Measurements from ENCODE around the gene VPS35L. TPM values are rescaled to one million over a fixed set of nuclear protein-coding genes. Genes with fewer than 3 reads are reported as not detected.

The VPS35L gene
- total and polyA plus RNA-seq, 4 donors, result 27.4 to 65.4 (median 47.1) TPM

- Histone ChIP-seq H3K4me1 (ENCODE audit: control insufficient read depth in 5 of 5, insufficient read depth in 5 of 5, low read length in 5 of 5) (peaks cover 0 to 9% (median 0%) of the 10 kb centered on the region in 5 donors), H3K36me3 (ENCODE audit: control insufficient read depth in 4 of 4, insufficient read depth in 4 of 4, low read length in 4 of 4) (peaks cover 5 to 21% (median 9%) of the 10 kb centered on the region in 4 donors), H3K27me3 (ENCODE audit: control insufficient read depth in 3 of 3, insufficient read depth in 3 of 3, low read length in 2 of 3) (no peaks in the 10 kb centered on the region), H3K9ac (ENCODE audit: insufficient read depth in 1 of 2, low read length in 2 of 2) (no peak overlapping the region), H3K27ac (ENCODE audit: low read depth in 1 of 2, low read length in 1 of 2) (no peak overlapping the region), H3K9me3 (ENCODE audit: control insufficient read depth in 4 of 4, insufficient read depth in 3 of 4, low read length in 3 of 4) (no peaks in the 10 kb centered on the region), H3K4me3 (no peak overlapping the region)
- no peak for ATAC-seq (ENCODE audit: insufficient read depth, low FRiP score)
- no peak for TF ChIP-seq CTCF (IDR thresholded peaks at IDR 0.05; ENCODE audit: control extremely low read depth, extremely low read depth)
- DNase-seq, result peak in 2 of 3 donors; percentile 17 to 18
- WGBS, 2 donors, result 67 to 70% methylated on average over 3 of the region's 3 CpGs
Observed at GRCh38 chr16:19666477-19666876, 111.0 kb downstream of the VPS35L start.

- Histone ChIP-seq H3K27me3 (ENCODE audit: control insufficient read depth in 3 of 3, insufficient read depth in 3 of 3, low read length in 2 of 3) (no peaks in the 10 kb centered on the region), H3K27ac (ENCODE audit: low read depth in 1 of 2, low read length in 1 of 2) (no peak overlapping the region), H3K36me3 (ENCODE audit: control insufficient read depth in 4 of 4, insufficient read depth in 4 of 4, low read length in 4 of 4) (peaks cover 0 to 22% (median 10%) of the 10 kb centered on the region in 4 donors), H3K9me3 (ENCODE audit: control insufficient read depth in 4 of 4, insufficient read depth in 3 of 4, low read length in 3 of 4) (no peaks in the 10 kb centered on the region), H3K9ac (ENCODE audit: insufficient read depth in 1 of 2, low read length in 2 of 2) (no peak overlapping the region), H3K4me1 (ENCODE audit: control insufficient read depth in 5 of 5, insufficient read depth in 5 of 5, low read length in 5 of 5) (peaks cover 0 to 5% (median 0%) of the 10 kb centered on the region in 5 donors), H3K4me3 (no peak overlapping the region)
- no peak for DNase-seq
- TF ChIP-seq CTCF (IDR thresholded peaks at IDR 0.05; ENCODE audit: control extremely low read depth, extremely low read depth), result no peak
- 96 to 98% methylated on average over 4 of the region's 4 CpGs for WGBS, 2 donors
- no peak for ATAC-seq (ENCODE audit: insufficient read depth, low FRiP score)
Observed at GRCh38 chr16:19672378-19672777, 116.9 kb downstream of the VPS35L start.

- TF ChIP-seq CTCF (IDR thresholded peaks at IDR 0.05; ENCODE audit: control extremely low read depth, extremely low read depth), result no peak
- peaks cover 0 to 24% (median 3%) of the 10 kb centered on the region in 4 donors for H3K36me3 ChIP-seq (ENCODE audit: control insufficient read depth in 4 of 4, insufficient read depth in 4 of 4, low read length in 4 of 4)
- no peaks in the 10 kb centered on the region for H3K9me3 ChIP-seq (ENCODE audit: control insufficient read depth in 4 of 4, insufficient read depth in 3 of 4, low read length in 3 of 4)
- H3K4me1 ChIP-seq (ENCODE audit: control insufficient read depth in 5 of 5, insufficient read depth in 5 of 5, low read length in 5 of 5), result no peaks in the 10 kb centered on the region
- 94 to 97% methylated on average over 5 of the region's 5 CpGs for WGBS, 2 donors
- H3K4me3 ChIP-seq, result no peak overlapping the region
- ATAC-seq (ENCODE audit: insufficient read depth, low FRiP score) (no peak), DNase-seq (no peak)
- H3K27me3 ChIP-seq (ENCODE audit: control insufficient read depth in 3 of 3, insufficient read depth in 3 of 3, low read length in 2 of 3), result no peaks in the 10 kb centered on the region
- no peak overlapping the region for H3K27ac ChIP-seq (ENCODE audit: low read depth in 1 of 2, low read length in 1 of 2)
- no peak overlapping the region for H3K9ac ChIP-seq (ENCODE audit: insufficient read depth in 1 of 2, low read length in 2 of 2)
Observed at GRCh38 chr16:19674485-19674884, 119.0 kb downstream of the VPS35L start.

- H3K27me3 ChIP-seq (ENCODE audit: control insufficient read depth in 3 of 3, insufficient read depth in 3 of 3, low read length in 2 of 3), result no peaks in the 10 kb centered on the region
- H3K27ac ChIP-seq (ENCODE audit: low read depth in 1 of 2, low read length in 1 of 2), result no peak overlapping the region
- H3K9me3 ChIP-seq (ENCODE audit: control insufficient read depth in 4 of 4, insufficient read depth in 3 of 4, low read length in 3 of 4), result no peaks in the 10 kb centered on the region
- DNase-seq, result no peak
- TF ChIP-seq CTCF (IDR thresholded peaks at IDR 0.05; ENCODE audit: control extremely low read depth, extremely low read depth), result no peak
- H3K4me1 ChIP-seq (ENCODE audit: control insufficient read depth in 5 of 5, insufficient read depth in 5 of 5, low read length in 5 of 5), result no peaks in the 10 kb centered on the region
- ATAC-seq (ENCODE audit: insufficient read depth, low FRiP score), result no peak
- H3K9ac ChIP-seq (ENCODE audit: insufficient read depth in 1 of 2, low read length in 2 of 2), result no peak overlapping the region
- H3K4me3 ChIP-seq, result no peak overlapping the region
- peaks cover 0 to 19% (median 3%) of the 10 kb centered on the region in 4 donors for H3K36me3 ChIP-seq (ENCODE audit: control insufficient read depth in 4 of 4, insufficient read depth in 4 of 4, low read length in 4 of 4)
- 85 to 95% methylated on average over 7 of the region's 7 CpGs for WGBS, 2 donors
Observed at GRCh38 chr16:19677402-19677801, 121.9 kb downstream of the VPS35L start.
